GM21515 (cell line): ENCODE measurements around the gene CLSTN3.
"Not testable (repeated sequence)": the region's sequence is repeated elsewhere in the genome, so short reads cannot be mapped to it uniquely, and the experiment has no call there.

Source experiments
- ATAC-seq: cut with Tn5 transposase; IDR thresholded peaks from one replicate; pipeline ENCODE4 v1.9.1; 2021; ENCODE audit not compliant: unreplicated experiment

The CLSTN3 gene

DNA sequence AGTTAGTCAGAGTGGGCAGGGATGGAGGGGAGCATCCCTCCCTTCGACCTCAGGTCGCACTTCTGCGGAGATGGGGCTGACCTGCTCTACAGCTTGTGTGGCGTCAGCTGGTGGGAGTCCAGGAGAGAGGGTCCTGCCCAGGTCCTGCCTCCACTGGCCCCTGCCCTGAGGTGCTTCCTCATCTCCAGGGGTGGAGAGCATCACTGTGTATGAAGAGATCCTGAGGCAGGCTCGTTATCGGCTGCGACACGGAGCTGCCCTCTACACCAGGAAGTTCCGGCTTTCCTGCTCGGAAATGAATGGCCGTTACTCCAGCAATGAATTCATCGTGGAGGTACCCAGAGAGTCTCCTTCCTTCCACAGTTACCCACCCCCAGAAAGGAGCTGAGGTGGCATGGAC is 20.2 kb downstream of the CLSTN3 start:
- no peak for ATAC-seq

DNA sequence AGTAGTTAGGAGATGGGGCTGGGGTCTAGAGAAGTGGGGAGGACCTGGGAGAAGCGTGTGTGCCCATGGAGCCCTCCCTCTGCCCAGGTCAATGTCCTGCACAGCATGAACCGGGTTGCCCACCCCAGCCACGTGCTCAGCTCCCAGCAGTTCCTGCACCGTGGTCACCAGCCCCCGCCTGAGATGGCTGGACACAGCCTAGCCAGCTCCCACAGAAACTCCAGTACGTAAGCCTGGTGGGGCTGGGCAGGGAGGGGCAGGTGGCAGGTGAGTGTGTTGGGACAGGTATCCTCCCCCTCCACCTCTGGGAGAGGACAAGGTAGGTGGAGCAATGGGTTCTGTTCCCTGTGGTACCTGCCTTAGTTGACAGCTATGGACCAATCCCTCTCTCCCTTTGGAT is 20.7 kb downstream of the CLSTN3 start:
- ATAC-seq = no peak

DNA sequence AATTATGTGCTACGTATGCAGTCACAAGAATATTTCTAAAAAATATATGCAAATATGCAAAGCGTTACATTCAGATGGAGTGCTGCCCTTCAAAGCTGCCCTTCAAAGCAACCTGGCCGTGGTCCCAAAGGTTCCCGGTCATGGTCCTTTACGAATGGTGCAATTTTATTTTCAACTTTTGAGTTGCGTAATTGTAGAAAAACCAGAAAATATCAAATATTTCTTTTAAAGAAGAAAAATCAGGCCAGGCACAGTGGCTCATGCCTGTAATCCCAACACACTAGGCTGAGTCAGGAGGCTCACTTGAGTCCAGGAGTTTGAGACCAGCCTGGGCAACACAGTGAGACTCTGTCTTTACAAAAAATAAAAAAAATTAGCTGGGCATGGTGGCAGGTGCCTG is 21.4 kb downstream of the CLSTN3 start:
- ATAC-seq = no peak

- no peak for ATAC-seq
Measured at GRCh38 chr12:7152818-7153217, 22.6 kb downstream of the CLSTN3 start.

GRCh38 chr12:7154042-7154441 is 23.9 kb downstream of the CLSTN3 start:
- ATAC-seq = no peak

DNA sequence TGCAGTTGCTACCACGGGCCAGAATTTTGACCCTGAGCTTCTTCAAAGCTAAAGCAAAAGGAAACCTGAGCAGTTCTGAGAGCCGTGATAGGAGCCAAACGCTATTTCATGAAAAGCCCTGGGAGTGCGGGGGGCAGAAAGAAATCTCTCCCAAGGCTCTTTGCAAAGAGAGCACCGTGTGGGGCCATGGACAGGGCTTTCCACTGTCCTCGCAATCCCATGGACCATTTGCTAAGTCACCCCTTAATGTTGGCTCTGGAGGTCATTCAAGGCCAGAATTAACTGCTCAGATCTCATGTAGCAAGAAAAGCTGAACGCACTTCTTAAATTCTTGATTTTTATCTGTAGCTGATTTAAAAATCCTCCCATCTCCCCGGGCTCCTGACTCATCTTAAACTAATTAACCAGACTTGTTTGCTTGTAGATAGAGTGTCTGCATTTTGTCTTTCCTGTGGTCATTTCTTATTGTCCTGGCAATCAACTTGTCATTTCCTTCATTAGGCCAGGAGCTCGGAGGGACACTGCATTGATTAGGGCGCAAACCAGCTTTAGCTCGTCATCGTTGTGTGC is 24.8 kb downstream of the CLSTN3 start:
- ATAC-seq = no peak

- ATAC-seq = no peak
Measured at GRCh38 chr12:7155471-7156034, 25.4 kb downstream of the CLSTN3 start.

DNA sequence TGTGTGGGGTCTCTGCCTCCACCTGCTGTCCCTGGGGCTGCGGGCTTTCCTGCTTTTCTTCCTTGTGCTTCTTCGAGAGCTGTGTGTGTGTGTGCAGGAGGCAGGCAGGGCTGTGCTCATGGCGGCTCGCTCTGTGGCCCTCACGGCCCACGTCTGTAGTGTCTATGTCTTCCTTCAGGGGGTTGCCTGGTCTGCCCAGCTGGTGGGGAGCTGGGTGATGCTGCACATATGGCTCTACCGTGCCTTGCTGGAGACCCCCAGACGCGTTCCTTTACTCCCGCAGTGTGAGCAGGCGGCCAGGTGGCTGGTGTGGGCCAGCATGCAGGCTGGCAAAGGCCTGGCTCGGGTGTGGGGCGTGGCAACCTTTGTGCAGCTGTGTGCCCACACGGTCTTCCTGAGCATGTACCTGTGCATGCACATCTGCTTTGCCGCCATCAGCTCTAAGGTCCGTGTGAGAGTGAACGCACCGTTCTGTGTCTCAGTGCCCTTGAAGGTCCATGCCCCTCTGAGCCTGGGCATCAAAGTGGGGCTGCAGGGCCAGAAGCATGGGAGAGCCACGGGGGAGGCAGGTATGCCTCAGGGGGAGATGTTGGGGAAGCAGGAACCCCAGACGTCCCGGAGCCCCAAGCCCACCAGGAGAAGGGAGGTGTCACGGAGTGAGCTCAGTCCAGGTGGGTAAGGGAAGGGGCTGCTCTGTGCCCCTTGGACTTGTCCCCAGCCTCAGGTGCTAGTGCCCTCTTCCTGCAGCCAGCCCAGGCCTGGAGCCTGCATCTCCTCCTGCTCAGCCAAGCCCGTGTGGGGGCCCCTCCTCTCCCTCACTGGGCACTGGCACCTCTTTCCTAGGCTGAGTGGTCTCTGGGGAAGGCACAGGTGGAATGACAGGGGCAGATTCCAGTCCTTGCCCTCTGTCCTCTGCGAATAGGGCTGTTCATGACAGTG is 26.4 kb downstream of the CLSTN3 start:
- ATAC-seq = no peak

DNA sequence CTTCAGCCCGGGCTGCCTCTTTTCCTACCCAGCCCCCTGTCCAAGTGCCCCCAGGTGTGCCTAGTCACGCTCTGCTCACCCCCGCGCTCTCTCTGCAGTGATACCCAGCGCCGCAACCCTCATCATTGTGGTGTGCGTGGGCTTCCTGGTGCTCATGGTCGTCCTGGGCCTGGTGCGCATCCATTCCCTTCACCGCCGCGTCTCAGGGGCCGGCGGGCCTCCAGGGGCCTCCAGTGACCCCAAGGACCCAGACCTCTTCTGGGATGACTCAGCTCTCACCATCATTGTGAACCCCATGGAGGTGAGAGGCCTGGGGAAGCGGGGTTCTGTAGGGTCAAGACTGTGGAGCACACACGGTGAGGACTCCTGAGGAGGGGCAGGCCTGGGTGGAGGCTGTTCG is 27.2 kb downstream of the CLSTN3 start:
- no peak for ATAC-seq

DNA sequence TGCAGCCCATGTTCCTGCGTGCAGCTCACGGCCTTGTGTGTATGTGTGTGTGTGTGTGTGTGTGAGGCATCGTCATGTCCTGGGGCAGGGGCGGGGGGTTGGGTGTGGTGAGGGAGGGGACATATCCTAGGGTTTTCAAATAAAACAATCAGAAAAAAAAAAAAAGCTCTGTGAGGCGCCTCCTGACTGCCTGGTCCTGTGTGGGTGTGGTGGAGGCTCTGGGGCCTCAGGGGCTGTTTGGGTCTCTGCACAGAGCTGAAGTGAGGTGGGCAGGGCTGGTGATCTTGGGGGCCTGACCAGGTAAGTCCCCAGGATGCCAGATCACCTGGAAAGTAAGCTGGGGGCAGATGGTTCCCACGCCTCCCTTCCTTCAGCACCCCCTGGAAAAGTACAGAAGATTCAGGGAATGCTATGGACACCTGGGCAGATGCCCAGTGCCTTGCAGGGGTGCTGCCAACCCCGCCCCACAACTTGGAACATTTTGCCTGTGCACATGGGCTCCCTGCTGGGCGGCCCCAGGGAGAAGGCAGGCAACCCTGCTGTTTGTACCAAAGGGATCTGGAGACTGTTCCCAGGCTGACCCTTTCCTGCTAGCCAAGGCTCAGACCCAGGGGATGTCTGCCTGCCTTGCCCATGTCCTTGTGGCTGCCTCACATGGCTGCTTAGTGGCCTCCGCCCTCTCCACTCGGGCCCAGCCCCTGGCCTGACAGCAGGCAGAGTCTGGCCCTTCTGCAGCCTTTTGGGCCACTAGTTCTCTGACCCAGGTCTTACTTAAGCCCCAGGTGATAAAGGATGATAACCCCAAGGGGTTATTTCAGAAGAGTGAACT is 28.8 kb downstream of the CLSTN3 start:
- no peak for ATAC-seq

GRCh38 chr12:7160183-7160582 is 30.0 kb downstream of the CLSTN3 start:
- no peak for ATAC-seq

GRCh38 chr12:7161327-7161726 is 31.2 kb downstream of the CLSTN3 start:
- no peak for ATAC-seq

- ATAC-seq = no peak
Measured at GRCh38 chr12:7161811-7162210, 31.6 kb downstream of the CLSTN3 start.

- ATAC-seq = no peak
Measured at GRCh38 chr12:7162691-7163114, 32.5 kb downstream of the CLSTN3 start.

DNA sequence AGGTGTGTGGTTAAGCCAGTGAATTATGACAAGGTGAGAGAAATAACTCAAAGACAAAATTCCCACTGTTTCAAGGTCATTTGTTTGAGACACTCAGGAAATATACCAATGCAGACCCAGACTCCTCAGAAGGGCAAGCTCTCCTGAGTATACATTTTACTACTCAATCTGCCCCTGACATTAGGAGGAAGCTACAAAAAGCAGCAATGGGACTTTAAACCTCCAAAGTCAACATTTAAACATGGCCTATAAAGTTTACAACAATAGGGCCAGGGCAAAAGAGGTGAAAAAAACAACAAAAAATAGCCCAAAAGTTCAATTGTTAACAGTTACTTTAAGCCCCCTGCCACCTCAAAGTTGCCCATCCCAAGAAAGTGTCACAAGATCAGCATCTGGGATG is 39.8 kb downstream of the CLSTN3 start:
- ATAC-seq = no peak

- no peak for ATAC-seq
Measured at GRCh38 chr12:7171854-7172253, 41.7 kb downstream of the CLSTN3 start.

GRCh38 chr12:7175493-7175892 is 45.3 kb downstream of the CLSTN3 start:
- no peak for ATAC-seq

GRCh38 chr12:7176595-7176994 is 46.4 kb downstream of the CLSTN3 start:
- no peak for ATAC-seq

DNA sequence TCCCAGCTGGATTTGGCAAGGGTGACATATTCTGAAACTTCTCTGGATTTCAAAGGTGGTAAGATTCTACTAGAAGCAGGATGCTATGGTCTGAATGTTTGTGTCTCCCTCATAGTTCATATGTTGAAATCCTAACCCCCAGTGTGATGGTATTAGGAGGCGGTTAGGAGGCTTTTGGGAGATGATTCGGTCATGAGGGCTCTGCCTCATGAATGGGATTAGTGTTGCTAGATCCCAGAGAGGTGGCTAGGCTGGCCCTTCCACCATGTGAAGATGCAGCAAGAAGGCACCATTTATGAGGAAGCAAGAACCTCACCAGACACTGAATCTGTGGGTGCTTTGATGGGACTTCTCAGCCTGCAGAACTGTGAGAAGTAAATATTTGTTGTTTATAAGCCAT is 48.3 kb downstream of the CLSTN3 start:
- no peak for ATAC-seq

- ATAC-seq = no peak
Measured at GRCh38 chr12:7180685-7181084, 50.5 kb downstream of the CLSTN3 start.

GRCh38 chr12:7186058-7186457 is 55.9 kb downstream of the CLSTN3 start:
- ATAC-seq = not testable (repeated sequence)
